ENCODE data around the gene GDPD5.

DNA sequence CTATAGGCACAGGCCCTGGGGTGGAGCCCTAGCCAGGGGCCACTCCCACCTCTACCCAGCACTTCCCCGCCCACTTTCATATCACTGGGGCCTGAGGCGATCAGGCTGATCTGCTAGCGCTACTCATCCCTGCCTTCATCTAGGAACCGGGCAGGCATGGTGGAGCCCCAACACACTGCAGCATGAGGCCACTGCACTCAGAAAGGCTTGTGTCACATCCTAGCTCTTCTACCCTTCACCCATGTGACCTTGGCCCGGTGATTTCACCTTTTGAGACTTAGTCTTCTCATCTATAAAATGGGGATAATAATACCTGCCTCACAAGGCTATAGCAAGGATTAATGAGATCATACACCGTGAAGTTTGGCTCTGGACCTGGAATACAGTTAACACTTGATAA lies 18.1 kb upstream of the GDPD5 start:
- TF ChIP-seq, protein P1, sequence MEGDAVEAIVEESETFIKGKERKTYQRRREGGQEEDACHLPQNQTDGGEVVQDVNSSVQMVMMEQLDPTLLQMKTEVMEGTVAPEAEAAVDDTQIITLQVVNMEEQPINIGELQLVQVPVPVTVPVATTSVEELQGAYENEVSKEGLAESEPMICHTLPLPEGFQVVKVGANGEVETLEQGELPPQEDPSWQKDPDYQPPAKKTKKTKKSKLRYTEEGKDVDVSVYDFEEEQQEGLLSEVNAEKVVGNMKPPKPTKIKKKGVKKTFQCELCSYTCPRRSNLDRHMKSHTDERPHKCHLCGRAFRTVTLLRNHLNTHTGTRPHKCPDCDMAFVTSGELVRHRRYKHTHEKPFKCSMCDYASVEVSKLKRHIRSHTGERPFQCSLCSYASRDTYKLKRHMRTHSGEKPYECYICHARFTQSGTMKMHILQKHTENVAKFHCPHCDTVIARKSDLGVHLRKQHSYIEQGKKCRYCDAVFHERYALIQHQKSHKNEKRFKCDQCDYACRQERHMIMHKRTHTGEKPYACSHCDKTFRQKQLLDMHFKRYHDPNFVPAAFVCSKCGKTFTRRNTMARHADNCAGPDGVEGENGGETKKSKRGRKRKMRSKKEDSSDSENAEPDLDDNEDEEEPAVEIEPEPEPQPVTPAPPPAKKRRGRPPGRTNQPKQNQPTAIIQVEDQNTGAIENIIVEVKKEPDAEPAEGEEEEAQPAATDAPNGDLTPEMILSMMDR (IDR thresholded peaks at IDR 0.05) = no peak
- no peak for TF ChIP-seq EP300 (IDR thresholded peaks at IDR 0.05)
